Epithelial cell of esophagus (primary cell): ENCODE data around the gene MROH8.
A peak's percentile ranks its signal among the peaks of the same experiment; 100 is the strongest.

Source experiments
- DNase-seq: peaks from one replicate; pipeline ENCODE4 v3.0.0; 2010; ENCODE audit warnings: low read depth
- H3K4me3 ChIP-seq: 2 replicates; pipeline ENCODE4 v1.5.1; 2011; ENCODE audit warnings: mild to moderate bottlenecking, low read length, control low read depth
- CTCF ChIP-seq: IDR thresholded peaks from 2 replicates; pipeline ENCODE4 v1.5.1; 2011; ENCODE audit warnings: low read depth, mild to moderate bottlenecking, low read length, control low read depth, inconsistent platforms; ENCODE audit not compliant: insufficient read depth; ENCODE audit errors: missing control alignments

MROH8 gene

GRCh38 chr20:37123441-37123840 is 55.9 kb downstream of the MROH8 start:
- TF ChIP-seq CTCF, result no peak
- no peak overlapping the region for H3K4me3 ChIP-seq
- no peak for DNase-seq

GRCh38 chr20:37120497-37120896 is 58.9 kb downstream of the MROH8 start:
- no peak for DNase-seq
- no peak for TF ChIP-seq CTCF
- H3K4me3 ChIP-seq, result no peak overlapping the region

GRCh38 chr20:37119356-37120036 is 59.9 kb downstream of the MROH8 start:
- H3K4me3 ChIP-seq, result no peak overlapping the region
- DNase-seq, result no peak
- no peak for TF ChIP-seq CTCF

GRCh38 chr20:37114012-37114411 is 65.3 kb downstream of the MROH8 start:
- TF ChIP-seq CTCF, result no peak
- DNase-seq, result peak; percentile 15
- H3K4me3 ChIP-seq, result no peak overlapping the region

- TF ChIP-seq CTCF, result no peak
- no peak overlapping the region for H3K4me3 ChIP-seq
- DNase-seq, result no peak
Observed at GRCh38 chr20:37111926-37112455, 67.4 kb downstream of the MROH8 start.

GRCh38 chr20:37108676-37109075 is 70.7 kb downstream of the MROH8 start:
- peak; percentile 42 for DNase-seq
- no peak overlapping the region for H3K4me3 ChIP-seq
- no peak for TF ChIP-seq CTCF

- DNase-seq, result no peak
- TF ChIP-seq CTCF, result no peak
- no peak overlapping the region for H3K4me3 ChIP-seq
Observed at GRCh38 chr20:37102571-37102970, 76.8 kb downstream of the MROH8 start.
